Measurements from ENCODE around the gene CNR2.
"Not testable (repeated sequence)": the region's sequence is repeated elsewhere in the genome, so short reads cannot be mapped to it uniquely, and the experiment has no call there.

The CNR2 gene

GRCh38 chr1:23916209-23917131 is 3.3 kb upstream of the CNR2 start:
- DNase-seq = peak; percentile 84 to 86

- DNase-seq = no peak
These were observed 2.3 kb upstream of the CNR2 start for GRCh38 chr1:23915466-23915865.

DNA sequence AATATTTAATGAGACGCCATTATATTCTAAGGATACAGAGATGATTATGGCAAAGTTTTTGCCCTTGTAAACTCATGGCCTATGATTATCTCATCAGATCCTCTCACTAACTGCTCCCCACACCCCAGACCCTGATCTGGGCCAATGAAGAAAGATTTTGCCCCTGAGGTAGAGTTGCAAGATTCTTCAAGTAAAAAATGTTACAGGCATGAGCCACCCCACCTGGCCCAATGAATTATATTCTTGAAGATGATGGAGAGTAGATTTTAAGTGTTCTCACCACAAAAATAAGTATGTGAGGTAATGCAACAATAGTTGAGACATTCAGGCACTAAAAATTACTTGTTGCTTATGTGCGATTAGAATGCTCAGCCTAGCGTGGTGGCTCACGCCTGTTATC is 1.8 kb upstream of the CNR2 start:
- DNase-seq = no peak

DNA sequence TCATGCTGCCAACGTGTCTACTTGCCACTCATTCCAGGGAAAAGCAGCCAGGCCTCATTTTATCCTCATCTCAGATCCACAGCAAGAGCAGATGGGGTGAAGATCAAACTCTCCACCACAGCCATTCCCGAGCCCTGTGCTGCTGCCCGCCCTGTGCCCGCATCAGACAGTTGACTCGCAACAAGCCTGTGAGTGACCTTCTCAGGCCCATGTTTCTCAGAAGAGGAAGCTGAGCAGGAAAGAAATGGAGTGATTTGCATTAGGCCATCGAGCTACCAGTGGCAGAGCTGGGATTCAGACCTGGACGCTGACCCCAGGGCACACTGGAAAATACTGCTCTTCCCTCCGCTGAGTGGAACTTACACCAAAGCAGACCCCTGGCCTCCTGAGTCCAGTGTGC is 1.2 kb downstream of the CNR2 start:
- peak; percentile 36 to 38 for DNase-seq

GRCh38 chr1:23910553-23911246 is 2.5 kb downstream of the CNR2 start:
- peak in 1 of 2 donors; percentile 31 for DNase-seq

- no peak for DNase-seq
These were observed 3.0 kb downstream of the CNR2 start for GRCh38 chr1:23910144-23910543.

DNA sequence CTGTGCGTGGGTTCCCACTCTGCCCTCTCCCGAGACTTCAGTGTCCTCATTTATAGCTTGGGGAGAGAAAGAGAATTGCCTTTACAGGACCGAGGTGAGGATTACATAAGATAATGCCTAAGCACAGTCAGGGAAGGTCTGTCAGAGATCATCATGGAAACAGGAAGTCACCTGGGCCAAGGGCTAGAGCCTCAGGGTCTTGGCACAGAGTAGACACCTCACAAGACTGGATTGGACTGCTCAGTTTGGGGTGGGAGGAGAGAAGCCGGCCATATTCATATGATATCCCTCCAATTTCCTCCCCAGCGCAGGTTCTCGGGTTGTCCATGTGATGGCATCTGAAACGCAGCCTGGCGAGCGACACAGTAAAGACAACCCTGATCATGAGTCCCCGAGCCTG is 3.8 kb downstream of the CNR2 start:
- DNase-seq = peak in 1 of 2 donors; percentile 26

- peak; percentile 65 to 71 for DNase-seq
These were observed 4.5 kb downstream of the CNR2 start for GRCh38 chr1:23908453-23909341.

DNA sequence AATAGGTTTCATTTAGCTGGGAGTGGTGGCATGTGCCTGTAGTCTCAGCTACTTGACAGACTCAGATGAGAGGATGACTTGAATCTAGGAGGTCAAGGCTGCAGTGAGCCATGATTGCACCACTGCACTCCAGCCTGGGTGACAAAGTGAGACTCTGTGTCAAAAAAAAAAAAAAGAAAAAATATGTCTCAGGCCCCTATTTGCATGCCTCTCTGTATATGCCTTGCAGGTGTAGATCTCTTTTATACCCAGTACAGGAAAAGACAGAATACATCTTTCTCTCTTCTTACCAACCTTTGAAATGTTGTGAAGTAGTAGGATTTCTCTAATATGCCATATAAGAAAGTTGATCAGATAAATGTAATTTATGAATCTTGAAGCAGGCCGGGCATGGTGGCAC is 6.4 kb downstream of the CNR2 start:
- no peak for DNase-seq

GRCh38 chr1:23905461-23906025 is 7.6 kb downstream of the CNR2 start:
- no peak for DNase-seq

DNA sequence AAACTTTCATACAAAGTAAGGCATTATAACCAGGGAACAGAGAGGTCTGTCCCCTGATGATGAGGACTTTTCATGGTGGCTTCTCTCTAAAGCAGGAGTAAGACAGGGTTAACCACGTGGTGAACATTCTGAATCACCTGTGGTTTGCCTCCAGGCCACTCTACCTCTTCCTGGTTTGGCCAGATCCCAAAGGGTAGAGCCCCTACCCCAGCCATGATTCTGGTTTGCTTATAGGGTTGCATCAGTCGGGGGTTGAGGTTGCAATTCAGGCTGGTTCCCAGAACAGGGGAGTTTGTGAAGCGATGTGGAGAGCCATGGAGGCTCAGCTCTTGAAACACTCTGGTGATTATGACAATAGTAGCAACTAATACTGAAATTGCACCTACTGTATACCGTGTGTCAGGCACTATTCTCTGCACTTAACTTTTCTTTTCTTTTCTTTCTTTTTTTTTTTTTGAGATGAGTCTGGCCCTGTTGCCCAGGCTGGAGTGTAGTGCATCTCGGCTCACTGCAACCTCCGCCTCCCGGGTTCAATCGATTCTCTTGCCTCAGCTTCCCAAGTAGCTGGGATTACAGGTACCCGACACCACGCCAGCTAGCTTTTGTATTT is 8.3 kb downstream of the CNR2 start:
- DNase-seq = no peak

DNA sequence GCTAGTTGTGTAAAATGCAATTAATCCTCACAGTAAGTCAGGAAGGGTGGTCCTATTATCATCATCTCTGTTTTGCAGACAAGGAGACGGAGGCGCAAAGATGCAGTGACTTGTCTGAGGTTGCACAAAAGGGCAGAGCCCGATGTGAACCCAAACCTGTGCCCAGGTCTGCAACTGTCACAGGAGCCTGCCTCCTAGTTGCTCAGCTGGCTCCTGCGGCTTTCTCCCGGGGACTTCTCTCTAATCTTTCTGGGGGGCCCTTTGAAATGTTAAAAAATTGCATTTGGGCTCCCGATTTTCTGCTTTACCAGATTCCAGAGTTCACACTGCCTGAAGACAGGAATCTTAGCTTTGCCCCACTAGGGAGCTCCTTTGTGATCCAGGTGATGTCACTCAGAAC is 9.4 kb downstream of the CNR2 start:
- no peak for DNase-seq

DNA sequence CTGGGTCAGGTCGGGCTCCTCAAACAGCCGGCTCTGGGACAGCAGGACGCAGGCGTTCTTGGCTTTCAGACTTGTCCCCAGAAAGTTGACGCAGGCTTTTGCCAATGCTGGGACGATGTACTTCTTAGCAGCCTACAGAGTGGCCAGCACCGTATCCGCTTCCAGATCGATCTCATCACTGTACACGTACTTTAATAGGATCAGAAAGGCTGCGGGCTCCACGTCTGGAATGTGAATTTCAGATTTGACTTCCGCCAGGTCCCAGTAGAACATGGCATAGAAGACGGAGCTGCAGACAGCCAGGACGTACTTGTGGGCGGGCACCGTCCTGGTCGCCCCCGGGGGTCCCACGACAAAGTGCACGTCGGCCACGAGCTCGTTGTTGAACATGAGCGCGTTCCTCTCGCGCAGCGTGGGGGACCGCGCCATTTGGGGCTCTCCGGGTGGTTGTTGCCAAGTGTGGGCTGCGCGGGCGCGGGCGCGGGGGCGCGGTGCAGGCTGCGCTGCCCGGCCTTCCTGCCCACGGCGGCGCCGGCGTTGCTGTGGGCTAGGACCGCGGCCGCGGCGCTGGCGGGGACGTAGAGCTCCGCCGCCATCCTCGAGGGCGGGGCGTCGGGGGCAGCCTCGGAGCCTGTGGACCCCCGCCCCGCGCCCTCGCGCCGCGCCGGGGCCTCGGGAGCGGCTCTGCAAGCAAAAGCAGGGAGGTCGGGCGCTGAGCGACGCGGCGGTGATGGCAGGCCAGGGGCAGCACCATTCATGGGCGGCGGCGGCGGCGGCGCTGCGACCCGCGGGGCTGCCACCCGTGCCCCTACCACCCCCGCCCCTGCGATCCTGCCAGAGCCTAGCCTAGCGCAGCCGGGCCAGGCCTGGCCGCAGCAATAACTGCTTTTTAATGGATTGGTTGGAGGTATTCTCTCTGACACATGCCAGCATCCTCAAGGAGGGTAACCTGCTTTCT is 10.6 kb downstream of the CNR2 start:
- DNase-seq = no peak

DNA sequence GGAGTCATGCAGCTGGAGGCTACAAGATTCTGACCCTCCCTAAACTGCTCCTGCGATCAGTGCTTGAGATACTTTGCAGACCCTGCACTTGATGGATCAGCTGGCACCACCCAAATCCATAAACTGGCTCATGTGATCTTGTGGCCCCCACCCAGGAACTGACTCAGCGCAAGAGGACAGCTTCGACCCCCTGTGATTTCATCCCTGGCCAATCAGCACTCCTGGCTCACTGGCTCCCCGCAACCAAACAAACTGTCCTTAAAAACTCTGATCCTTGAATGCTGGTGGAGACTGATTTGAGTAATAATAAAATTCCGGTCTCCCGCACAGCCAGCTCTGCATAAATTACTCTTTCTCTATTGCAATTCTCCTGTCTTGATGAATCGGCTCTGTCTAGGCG is 13.1 kb downstream of the CNR2 start:
- not testable (repeated sequence) for DNase-seq

DNA sequence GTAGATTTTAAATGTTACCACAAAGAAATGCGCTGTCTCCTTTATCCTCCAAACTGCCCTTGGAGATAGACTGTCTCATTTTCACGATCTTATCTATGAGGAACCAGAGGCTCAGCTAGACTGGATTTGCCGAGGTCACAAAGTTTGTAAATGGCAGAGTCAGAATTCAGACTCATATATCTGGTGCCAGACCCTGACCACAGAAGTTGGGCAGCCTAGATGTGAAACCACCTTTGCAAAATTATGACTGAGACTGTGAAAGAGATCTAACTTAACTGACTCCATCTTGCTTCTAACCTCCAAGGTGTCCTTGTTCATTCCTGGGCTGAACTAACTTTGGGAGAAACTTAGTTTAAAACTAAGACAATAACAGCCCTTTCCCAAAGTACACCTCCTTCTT is 14.1 kb downstream of the CNR2 start:
- peak; percentile 29 to 57 for DNase-seq

- DNase-seq = peak; percentile 67 to 76
These were observed 16.1 kb downstream of the CNR2 start for GRCh38 chr1:23897083-23897482.

DNA sequence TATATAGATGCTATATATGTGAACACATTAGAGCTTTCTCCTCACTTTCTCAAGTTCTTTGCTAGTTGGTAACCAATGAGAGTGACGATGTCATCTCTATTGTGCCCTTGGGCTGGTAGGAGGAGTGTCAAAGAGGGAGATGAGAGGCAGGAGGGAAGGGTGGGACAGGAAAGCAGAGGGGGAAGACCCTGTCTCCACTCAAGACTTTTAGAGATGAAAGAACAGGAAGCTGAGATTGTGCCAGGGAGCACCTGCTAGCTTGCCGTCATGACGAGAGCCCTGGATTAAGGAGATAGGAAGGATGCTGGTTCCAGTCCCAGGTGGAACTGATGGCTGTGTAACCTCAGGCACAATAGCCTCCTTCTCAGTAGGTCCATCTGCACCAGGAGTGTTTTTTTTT is 16.7 kb downstream of the CNR2 start:
- no peak for DNase-seq

DNA sequence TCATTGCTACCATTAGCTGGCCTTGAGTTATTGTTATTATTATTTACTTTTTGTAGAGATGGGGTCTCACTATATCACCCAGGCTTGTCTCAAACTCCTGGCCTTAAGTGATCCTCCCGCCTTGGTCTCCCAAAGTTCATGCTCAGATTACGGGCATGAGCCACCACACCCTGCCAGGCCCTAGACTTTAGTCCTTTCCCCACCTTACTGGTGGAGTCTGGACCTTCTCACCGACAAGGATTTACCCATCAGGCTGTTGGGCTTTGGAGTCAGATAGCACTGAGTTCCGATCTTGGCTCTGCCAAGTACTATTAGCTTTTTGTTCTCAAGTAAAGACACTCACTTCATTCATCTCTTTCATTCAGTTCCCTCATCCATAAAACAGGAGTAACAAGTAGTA is 17.2 kb downstream of the CNR2 start:
- no peak for DNase-seq

GRCh38 chr1:23895082-23895481 is 18.1 kb downstream of the CNR2 start:
- DNase-seq = peak; percentile 72 to 94

DNA sequence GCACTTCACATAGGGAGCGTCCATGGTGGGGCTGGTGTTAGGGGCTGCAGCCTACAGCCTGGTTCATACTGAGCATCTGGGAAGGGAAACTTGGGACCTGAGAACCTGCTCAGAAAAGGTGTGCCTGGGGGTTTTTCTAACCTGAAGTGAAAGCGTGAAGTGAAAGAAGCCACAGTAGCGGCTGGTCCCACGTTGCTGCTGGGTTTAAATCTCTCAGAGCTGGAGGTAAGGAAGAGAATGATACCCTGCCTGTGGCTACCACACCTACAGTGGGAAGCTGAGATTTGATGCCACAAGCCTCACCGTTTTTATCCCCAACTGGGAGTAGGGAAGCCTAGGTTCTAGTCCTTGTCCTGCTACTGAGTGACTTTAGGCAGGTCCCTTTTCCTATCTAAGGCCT is 24.1 kb downstream of the CNR2 start:
- DNase-seq = no peak

DNA sequence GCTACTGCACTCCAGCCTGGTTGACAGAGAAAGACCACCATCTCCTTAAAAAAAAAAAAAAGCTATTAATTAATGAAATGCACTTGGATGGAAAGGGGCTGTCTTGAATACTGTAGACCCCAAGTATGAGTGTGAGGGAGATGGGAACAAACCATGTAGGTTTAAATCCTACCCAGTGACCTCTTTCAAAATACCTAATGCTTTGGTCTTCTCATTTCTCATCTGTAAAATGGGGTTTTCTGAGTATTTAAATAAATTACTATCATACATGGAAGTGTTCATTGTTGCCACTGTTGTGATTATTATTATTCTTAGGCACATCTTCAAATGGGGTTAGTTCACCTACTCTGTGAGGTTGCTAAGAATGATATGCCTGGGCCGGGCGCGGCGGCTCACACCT is 27.9 kb downstream of the CNR2 start:
- DNase-seq = no peak

All from inflammatory macrophage (primary cell).